GM19324 (cell line): ENCODE results near the gene WFDC1.

Experiments used
- ATAC-seq: cut with Tn5 transposase; IDR thresholded peaks from one replicate; pipeline ENCODE4 v1.9.1; 2021; ENCODE audit warnings: mild to moderate bottlenecking, moderate library complexity; ENCODE audit not compliant: unreplicated experiment, low FRiP score

The WFDC1 gene

GRCh38 chr16:84348386-84348888 lies 53.8 kb downstream of the WFDC1 start:
- no peak for ATAC-seq

GRCh38 chr16:84349862-84350684 lies 55.4 kb downstream of the WFDC1 start:
- ATAC-seq = no peak

DNA sequence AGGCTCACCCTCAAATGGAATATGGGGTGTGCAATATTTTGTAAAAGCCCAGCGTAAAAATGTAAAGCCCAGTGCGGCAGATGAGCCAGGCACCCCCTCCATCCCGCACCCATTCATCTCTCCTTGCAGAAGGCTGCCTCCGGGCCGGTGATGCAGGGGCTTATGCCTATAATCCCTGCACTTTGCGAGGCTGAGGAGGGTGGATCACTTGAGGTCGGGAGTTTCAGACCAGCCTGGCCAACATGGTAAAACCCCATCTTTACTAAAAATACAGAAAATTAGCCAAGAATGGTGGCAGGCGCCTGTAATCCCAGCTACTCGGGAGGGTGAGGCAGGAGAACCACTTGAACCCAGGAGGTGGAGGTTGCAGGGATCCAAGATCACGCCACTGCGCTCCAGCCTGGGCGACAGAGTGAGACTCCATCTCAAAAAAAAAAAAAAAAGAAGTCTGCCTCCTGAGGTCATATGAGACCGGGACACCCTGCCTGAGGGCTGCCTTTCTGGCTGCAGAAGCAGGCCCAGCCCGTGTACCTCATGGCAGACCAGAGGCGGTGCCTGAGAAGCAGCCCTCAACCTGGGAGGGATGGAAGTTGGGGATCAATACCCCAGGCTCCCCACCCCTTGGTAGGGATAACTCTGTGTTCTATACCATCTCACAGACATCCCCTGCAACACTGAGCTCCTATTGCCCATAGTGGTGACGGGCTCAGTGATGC lies 56.2 kb downstream of the WFDC1 start:
- ATAC-seq = no peak

DNA sequence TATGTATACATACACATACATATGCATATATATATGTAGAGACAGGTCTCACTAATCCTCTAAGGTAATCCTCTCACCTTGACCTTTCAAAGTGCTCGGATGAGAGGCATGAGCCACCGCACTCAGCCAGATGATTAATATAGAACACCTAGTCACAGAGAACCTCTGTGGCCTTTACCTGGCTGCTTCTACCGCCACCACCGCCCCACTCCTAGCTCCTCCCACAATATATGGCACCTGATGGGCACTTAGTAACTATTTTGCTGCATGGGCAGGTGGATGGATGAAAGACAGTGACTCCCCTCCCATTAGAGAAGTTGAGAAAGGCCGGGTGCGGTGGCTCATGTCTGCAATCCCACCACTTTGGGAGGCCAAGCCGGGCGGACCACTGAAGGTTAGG lies 57.0 kb downstream of the WFDC1 start:
- ATAC-seq = no peak

DNA sequence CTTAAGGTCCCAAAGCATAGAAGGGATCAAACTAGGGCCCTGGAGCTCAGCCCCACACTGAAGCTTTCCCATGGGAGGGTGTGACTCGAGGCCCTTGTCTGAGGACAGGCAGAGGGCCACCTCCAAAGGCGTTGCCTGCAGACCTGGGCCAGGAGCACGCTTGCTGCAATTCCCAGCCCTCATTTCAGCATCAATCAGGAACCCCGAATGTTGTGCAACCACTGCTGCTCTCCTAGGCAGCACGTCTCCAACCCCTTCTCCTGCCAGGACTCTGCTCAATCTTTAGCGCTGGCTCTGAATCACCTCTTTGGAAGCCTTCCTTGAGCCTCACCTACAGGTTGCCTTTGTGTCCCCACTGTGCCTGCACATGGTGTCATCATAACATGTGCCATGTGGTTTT lies 59.6 kb downstream of the WFDC1 start:
- no peak for ATAC-seq

- ATAC-seq = no peak
Observed at GRCh38 chr16:84355149-84355548, 60.5 kb downstream of the WFDC1 start.

- no peak for ATAC-seq
Observed at GRCh38 chr16:84356176-84356575, 61.5 kb downstream of the WFDC1 start.

GRCh38 chr16:84356591-84357116 lies 62.0 kb downstream of the WFDC1 start:
- ATAC-seq = no peak

DNA sequence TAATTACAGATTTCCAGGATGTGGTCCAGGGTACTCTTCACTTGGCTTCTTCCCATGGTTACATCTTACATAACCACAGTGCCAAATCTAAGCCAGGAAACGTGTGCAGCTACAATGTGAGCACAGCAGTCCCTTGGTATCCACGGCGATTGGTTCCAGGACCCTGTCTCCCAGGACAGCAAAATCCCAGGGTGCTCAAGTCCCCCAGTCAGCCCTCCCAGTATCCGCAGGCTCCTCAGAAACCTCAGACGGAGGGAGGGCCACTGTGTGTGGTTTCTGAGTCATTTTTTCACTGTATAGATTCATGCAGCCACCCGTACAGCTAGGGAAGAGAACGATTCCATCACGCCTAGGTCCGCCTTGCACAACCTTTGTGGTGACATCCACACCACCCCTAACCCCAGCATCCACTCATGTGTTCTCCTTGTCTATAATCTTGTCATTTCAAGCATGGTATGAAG lies 62.5 kb downstream of the WFDC1 start:
- ATAC-seq = no peak

DNA sequence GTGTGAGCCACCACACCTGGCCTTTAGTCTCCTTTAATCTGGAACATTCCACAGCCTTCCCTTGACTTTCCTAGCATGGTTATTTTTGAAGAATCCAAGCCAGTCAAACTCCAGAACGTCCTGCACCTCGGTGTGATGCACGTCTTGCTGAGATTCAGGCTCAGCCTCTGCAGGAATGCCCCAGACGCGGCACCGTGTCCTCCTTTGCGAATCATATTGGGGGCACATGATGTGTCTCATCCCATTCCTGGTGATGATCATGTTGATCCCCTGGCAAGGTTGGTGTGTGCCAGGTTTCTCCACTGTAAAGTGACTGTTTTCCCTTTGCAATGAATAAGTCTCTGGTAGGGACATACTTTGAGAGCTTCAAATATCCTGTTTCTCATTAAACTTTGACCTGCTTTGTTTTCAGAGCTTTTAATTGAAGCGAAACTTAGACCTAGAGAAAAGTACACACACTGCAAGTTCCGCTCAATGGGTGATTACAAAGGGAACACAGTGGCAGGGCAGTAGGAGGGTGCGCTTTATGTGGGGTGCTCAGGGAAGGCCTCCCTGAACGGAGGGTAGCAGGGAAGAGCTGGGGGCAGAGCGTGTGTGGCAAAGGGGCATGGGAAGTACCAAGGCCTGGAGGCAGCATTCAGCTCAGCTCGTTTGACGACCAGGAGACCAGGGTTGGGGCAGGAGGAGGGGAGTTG lies 64.1 kb downstream of the WFDC1 start:
- ATAC-seq = no peak

- ATAC-seq = no peak
Observed at GRCh38 chr16:84359326-84359725, 64.6 kb downstream of the WFDC1 start.

DNA sequence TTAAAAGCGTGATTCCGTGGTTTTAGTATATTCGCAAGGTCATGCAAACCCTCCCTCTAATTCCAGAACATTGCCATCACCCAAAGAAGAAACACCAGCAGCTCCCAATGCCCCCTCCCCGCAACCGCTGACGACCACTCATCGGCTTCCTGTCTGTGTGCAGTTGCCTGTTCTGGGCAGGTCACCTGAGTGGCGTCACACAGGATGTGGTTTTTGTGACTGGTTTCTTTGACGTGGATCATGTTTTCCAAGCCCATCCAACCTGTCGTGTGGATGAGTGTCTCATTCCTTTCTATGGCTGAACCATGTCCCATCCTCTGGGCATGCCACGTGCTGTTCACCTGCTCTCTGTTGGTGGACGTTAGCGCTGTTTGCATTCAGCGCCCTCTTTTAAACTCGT lies 65.5 kb downstream of the WFDC1 start:
- no peak for ATAC-seq

DNA sequence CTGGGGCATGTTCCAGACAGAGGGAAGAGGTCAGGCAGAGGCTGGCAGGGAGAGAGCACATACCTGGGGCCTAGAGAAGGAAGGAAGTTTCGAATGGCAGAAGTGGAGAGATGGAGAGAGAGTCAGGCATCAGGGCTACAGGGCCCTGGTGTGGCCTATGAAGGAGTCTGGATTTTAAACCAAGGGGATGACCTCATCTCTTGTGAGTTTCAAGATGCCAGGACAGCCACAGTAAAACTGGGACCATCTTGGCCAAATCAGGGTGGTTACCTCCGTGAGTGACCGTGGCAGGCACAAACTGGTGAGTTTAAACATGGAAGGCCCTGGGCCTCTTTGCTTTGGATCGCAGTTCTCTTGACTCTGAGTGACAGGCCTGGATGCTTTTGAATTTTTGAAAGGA lies 66.1 kb downstream of the WFDC1 start:
- ATAC-seq = no peak

- no peak for ATAC-seq
Observed at GRCh38 chr16:84361546-84361945, 66.9 kb downstream of the WFDC1 start.

- ATAC-seq = no peak
Observed at GRCh38 chr16:84362471-84362941, 67.8 kb downstream of the WFDC1 start.

DNA sequence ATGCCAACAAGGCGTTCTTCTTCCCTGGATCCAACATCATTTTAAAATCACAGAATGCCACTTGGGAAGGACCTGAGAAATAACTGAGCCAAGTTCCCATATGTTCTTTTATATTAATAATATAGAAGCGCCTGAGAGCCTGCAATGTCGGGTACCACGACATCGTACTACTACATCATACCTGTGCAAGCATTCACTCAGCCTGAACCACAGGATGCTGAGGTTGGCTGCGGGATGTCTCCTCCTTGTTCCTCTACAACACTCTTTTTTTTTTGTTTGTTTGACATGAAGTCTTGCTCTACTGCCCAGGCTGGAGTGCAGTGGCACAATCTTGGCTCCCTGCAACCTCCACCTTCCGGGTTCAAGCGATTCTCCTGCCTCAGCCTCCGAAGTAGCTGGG lies 71.5 kb downstream of the WFDC1 start:
- no peak for ATAC-seq

DNA sequence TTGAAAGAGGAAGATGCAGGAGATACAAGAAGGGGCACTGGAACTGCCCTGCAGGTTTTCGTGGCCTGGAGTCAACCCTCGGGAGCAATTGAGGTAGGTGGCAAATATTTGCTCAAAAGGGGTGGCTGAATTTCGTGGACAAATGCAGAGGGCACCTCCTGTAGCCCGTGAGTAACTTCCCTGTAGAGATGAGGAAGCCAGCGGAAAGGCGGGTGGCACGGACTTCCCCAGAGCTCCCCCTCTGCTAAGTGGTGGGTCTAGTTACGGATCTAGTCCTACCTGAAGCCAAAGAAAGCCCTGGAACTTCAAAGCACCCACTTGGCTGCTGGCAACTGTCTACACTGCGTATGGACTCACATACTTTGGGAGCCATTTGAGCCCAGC lies 72.6 kb downstream of the WFDC1 start:
- no peak for ATAC-seq

DNA sequence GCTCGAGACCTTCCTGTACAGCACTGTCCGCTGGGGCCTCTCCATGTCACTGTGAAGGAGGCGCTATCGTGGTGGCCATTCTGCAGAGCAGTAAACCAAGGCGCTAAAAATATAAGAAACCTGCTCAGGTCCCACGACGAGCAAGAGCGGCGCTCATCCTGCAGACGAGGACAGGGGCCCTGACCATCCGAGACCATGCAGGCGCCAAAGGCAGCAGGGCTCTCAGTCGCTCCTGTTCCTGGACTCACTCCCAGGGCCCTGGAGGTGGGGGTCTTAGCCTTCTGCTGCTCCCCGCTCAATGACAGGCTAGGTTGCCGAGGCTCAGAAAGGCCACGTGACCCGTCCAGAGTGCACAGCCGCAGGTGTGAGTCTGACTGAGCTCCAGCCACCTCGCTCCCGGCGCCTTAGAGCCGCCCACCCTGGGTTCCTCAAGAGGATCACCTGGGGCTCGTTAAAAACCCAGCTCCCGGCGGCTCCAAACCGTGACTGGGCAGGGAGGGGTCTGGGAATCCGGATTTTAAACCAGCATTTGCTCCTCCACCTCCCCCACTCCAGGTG lies 73.2 kb downstream of the WFDC1 start:
- ATAC-seq = no peak

DNA sequence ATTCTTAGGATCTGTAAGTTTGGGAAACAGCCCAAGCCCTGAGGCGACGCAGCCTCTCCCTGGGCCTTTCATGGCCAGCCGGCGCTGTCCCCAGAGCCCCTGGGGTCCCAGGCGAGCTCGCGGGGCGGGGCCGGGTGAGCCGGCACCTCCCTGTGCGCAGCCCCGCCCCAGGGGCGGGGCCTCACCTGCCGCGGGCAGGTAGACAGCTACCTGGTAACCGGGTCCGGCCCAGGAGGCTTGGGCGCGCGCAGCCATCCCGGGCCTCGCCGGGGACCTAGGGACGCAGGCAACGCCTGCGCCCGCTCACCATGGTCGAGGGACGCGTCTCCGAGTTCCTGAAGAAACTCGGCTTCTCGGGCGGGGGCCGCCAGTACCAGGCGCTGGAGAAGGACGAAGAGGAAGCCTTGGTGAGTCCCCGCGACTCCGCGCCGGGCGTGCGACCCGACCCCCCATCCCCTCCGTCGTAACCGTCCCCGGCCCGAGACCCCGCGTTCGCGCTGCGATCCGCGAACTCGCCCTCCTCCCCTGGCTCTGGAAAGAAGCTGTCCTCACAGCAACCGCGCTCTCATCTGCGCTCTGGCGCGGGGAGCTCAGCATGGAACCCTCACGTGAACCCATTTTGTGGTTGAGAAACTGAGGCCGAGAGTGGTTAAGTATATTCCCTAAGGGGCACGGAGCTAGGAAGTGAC lies 73.8 kb downstream of the WFDC1 start, which contains the start of gene ATP2C2:
Gene ATP2C2, plus strand, starts transcription at position 231 of the 689 bp plus-strand sequence. Its CDS starts 78 bp downstream, at position 309.
- ATAC-seq = no peak

GRCh38 chr16:84369105-84369504 lies 74.4 kb downstream of the WFDC1 start:
- no peak for ATAC-seq
